NCI-H524 treated with DMSO at 0.1 percent for 48 hours (cell line): ENCODE results near the gene C1GALT1C1L.
"Not testable (repeated sequence)": the region's sequence is repeated elsewhere in the genome, so short reads cannot be mapped to it uniquely, and the experiment has no call there.

Source experiments
- DNase-seq: peaks from one replicate; lab custom pipeline; 2025; lab: John Stamatoyannopoulos, UW

Gene C1GALT1C1L

DNA sequence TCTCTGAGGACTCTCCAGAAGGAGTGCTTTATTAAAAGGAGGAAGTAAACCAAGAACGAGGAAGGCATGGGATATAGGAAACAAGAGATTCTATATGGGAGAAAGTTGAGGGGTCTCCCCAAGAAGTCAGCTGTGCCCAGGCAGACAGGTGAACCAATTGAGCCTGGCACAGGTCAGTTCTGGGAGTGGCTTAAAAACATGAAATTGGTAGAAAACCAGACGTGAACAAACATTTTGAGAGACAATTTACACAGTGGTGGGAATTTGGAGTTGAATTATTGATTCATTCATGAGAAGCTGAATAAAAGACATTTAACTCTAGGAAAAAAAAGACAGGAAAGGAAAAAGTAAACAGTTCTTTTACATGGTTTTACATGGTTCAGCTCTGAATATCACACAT is 22.7 kb downstream of the C1GALT1C1L start:
- DNase-seq, result no peak

DNA sequence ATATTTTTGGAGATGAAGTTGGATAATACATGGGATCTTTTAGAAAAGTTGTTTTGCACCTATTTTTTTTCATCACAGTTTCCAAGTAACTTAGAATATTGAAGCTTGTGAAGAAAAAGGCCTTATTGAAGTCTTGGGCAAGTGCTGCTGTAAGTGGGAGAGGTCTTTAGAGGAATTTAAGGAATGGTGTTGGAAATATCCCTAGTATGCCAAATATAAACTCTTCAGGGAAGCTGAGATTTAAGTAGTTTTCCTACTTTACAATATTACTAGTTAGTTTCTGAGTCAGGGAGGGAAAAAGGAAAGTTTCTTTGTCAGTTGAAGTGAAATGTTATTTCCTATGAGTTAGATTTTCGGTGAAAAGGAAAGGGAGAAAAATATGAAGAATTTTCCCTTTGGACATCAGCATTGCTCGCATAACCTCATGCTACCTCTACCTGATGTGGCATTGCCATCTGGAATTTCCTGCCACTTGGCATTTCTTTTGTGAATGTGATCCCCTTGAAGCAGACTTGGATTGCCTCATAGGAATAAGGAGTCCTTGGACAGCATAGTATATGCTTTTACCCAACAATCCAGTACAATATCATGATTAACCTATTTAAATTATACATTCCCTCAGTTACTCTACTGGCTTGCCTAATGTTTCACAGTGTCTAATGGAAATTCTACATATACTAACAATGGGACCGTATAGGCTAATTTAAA is 27.1 kb downstream of the C1GALT1C1L start:
- no peak for DNase-seq

DNA sequence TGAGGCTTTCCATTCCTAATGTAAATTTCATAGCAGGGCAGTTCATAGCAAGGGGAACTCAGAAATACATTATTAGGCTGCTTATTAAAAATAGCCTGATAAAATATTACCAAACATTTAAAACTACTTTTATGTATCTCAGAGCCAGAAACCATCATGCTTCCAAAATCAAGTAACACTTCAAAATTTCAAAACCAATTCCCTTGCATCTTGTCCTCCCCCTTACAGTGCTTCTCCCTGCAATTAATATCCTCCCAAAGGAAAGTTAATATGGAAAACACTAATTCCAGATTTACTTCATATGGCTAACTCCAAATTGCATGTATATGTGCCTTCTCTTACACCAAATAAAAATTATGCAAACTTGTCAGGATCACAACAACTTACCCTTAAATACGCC is 32.5 kb downstream of the C1GALT1C1L start:
- DNase-seq, result no peak

DNA sequence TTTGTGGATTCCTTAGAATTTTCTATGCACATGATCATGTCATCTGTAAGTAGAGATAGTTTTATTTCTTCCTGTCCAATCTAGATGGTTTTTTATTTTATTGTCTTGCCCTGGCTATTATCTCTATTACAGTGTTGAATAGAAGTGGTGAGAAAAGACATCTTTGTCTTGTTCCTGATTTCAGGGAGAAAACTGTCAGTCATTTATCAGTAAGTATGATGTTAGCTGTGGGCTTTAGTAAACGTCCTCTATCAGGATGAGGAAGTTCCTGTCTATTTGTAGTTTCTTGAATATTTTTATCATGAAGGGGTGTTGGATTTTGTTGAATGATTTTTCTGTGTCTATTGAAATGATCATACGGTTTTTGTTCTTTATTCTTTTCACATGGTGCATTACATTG is 33.9 kb downstream of the C1GALT1C1L start:
- DNase-seq, result no peak

DNA sequence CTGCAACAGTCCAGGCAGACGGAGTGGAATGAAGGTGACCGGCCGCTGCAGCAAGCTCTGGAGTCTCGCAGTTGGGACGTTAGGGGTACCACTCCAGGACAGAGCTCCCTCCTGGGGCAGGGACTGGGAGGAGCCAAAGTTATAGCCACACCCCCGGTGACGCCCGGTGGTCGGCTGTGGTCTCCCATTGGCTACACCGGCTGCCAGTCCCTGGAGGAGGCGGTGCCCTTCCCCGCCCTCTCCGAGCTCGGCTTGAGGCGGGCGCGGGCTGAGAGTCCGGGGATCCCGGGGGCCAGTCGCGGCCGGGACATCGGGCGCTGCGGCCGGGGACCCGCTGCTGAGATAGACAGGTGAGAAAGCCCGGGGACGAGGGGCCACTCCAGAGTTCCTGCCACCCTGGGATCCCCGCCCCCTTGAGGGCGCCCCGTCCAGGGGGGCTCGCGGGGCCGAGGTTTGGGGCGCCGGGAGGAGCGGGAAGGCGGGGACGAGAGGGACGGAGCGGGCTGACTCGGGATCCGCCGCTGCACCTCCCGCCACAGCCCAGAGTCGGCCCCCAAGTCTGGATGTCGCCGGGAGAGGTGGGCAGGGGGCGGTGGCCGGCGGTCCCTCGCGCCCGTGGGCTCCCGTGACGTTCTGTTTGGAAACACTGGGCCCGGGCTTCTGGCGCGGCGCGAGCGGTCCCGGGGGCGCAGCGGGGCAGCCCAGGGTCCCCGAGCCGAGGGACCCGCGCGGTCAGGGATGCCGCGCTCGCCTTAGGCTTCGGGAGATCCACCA is 39.0 kb downstream of the C1GALT1C1L start, which contains the start of gene PLEKHH2:
Gene PLEKHH2, plus strand, starts transcription at position 231 of the 774 bp plus-strand sequence. CDS start 7,414 bp downstream, outside the sequence.
- DNase-seq, result peak; percentile 8

DNA sequence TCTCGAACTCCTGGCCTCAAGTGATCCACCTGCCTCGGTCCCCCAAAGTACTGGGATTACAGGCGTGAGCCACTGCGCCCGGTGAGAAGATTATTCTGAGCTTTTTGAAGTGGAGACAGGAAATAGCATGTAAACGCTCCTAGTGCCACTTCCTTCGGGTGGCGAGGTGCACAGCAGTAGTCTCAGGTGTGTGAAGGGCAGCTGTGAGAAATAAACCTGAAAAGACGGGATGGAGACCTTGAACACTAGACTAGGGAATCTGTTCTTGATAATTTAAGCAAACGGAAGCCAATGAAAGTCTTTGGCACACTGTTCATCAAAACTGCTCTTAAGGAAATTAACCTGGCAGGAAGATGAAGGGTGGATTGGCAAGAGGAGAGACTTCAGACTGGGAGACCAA is 39.6 kb downstream of the C1GALT1C1L start:
- DNase-seq, result no peak

DNA sequence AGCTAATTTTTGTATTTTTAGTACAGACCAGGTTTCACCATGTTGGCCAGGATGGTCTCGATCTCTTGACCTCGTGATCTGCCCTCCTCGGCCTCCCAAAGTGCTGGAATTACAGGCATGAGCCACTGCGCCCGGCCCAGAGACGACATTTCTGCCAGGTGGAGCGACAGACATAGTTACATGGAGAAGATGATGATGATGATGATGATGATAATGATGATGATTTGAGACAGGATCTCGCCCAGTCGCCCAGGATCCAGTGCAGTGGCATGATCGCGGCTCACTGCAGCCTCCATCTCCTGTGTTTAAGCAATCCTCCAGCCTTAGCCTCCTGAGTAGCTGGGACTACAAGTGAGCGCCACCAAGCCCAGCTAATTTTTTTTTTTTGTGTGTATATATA is 40.1 kb downstream of the C1GALT1C1L start:
- DNase-seq, result not testable (repeated sequence)

DNA sequence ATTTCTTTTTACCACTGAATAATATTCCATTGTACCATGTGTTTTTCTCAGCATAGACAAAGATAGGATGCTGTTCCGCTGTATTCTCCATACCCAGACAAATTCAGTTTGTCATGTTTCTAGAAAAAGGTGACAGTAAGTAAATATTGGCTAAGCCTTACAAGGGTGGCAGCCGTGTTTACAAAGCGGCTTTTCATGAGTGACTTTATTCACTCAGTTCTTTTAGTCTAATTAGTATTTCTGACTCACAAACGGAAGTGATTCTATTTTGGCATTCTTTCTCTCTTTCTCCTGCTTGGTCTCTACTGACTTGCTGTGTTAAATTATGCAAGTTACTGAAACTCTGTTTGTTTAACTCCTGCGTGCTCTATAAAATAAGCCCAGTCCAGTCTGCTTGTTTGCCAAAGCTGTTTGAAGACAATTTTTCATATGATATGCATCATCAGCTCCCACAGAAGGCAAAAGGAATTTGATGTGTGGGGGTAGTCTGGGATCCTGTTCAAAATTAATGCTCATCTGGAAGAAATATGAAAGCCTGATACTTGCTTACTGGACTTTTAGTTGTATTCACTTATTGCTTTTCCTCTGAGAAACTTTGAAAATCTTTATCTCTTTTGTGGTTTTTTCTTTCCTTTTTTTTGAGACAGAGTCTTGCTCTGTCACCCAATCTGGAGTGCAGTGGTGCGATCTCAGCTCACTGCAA is 41.5 kb downstream of the C1GALT1C1L start:
- DNase-seq, result no peak

DNA sequence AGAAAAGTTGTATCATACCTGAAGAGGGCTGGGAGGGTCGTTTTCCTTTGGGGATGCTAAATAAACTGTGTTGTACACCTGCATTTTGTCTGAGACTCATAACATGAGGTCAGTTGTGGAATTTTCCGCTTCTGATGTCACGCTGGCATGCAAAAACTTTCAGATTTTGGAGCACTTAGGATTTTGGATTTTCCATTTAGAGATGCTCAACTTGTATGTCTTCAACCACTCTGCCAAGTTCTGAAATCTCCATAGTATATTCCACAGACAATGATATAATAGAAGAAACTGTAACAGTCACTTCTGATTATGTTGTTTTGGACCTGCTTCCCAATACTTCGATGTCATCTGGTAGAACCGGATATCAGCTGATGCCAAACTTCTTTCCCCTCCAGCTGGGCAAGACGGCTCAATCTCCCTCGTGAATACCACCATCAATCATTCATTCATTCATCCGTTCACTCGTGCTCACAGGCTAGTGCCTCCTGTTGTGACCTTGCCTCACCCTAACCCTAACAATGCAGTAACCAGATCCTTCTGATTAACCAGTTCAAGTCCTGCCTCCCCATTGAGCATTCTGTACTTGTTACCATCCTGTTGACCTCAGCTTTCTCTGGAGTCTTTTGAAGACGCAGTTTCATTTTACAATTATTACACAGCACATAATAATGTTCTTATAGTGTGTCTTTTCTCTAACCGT is 44.5 kb downstream of the C1GALT1C1L start:
- DNase-seq, result no peak
